ENCODE results near the gene B3GNT3.

- TF ChIP-seq POLR2A (IDR thresholded peaks at IDR 0.05; ENCODE audit: low read depth), result no peak
- no peak for TF ChIP-seq CTCF (IDR thresholded peaks at IDR 0.05)
- no peak for TF ChIP-seq EP300 (IDR thresholded peaks at IDR 0.05)
- TF ChIP-seq POLR2AphosphoS5 (IDR thresholded peaks at IDR 0.05), result no peak
Measured at GRCh38 chr19:17831419-17831888, 36.5 kb downstream of the B3GNT3 start.

Data from esophagus muscularis mucosa (tissue), 4 donors.